ENCODE results near the gene WHRN.

- TF ChIP-seq SUZ12 (IDR thresholded peaks at IDR 0.05; ENCODE audit: extremely low read depth, insufficient read depth, insufficient read length): no peak
- TF ChIP-seq ZNF274 (IDR thresholded peaks at IDR 0.05; ENCODE audit: low read depth, low read length): no peak
- TF ChIP-seq YY1 (IDR thresholded peaks at IDR 0.05; ENCODE audit: insufficient read depth, insufficient read length): no peak
Observed at GRCh38 chr9:114403153-114403756, 102.0 kb downstream of the WHRN start.

Data from NT2/D1 (cell line).